ENCODE results near the gene SHCBP1L. TPM values are rescaled to one million over a fixed set of nuclear protein-coding genes. Genes with fewer than 3 reads are reported as not detected.

The SHCBP1L gene
- total RNA-seq, 1 experiment from 2014 or later, result not detected

- Histone ChIP-seq H3K9me3 (no peaks in the 10 kb centered on the region), H3K36me3 (peaks cover 100% of the 10 kb centered on the region)
- no peak for DNase-seq
Observed at GRCh38 chr1:182875889-182876288, 77.1 kb downstream of the SHCBP1L start.

GRCh38 chr1:182872881-182873280 is 80.1 kb downstream of the SHCBP1L start:
- Histone ChIP-seq H3K9me3 (no peaks in the 10 kb centered on the region), H3K27me3 (no peaks in the 10 kb centered on the region), H3K4me3 (no peak overlapping the region), H3K36me3 (peaks cover 100% of the 10 kb centered on the region)
- no peak for DNase-seq

More at GRCh38 chr1:182875889-182876288, 77.1 kb downstream of the SHCBP1L start:
- no peaks in the 10 kb centered on the region for H3K27me3 ChIP-seq
- H3K4me3 ChIP-seq, result no peak overlapping the region

- Histone ChIP-seq H3K4me3 (no peak overlapping the region), H3K27me3 (no peaks in the 10 kb centered on the region), H3K36me3 (peaks cover 100% of the 10 kb centered on the region), H3K9me3 (no peaks in the 10 kb centered on the region)
- no peak for DNase-seq
Observed at GRCh38 chr1:182869241-182869666, 83.7 kb downstream of the SHCBP1L start.

DNA sequence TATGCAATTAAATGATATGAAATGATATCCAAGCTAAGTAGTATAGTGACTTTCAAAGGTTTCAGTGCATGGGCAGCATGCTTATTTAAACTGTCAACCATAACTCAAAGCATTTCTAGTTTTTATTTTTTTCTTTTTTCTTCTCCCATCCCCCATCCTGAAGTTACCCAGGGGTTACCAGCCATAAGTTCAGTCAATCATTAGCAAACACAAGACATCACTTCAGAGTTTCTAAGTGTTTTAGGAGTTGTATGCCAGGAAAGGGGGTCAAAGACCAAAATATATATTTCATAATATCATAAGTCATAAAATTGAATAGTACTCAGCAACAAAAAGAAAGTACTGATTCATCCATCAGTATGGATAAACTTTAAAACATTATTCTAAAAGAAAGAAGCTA is 85.1 kb downstream of the SHCBP1L start:
- no peak for DNase-seq
- Histone ChIP-seq H3K4me3 (no peak overlapping the region), H3K9me3 (no peaks in the 10 kb centered on the region), H3K36me3 (peaks cover 99% of the 10 kb centered on the region), H3K27me3 (no peaks in the 10 kb centered on the region)

- no peak for DNase-seq
- Histone ChIP-seq H3K9me3 (no peaks in the 10 kb centered on the region), H3K36me3 (peaks cover 99% of the 10 kb centered on the region), H3K27me3 (no peaks in the 10 kb centered on the region), H3K4me3 (no peak overlapping the region)
Observed at GRCh38 chr1:182863940-182864339, 89.0 kb downstream of the SHCBP1L start.

- H3K27me3 ChIP-seq, result no peaks in the 10 kb centered on the region
- peaks cover 99% of the 10 kb centered on the region for H3K36me3 ChIP-seq
- DNase-seq, result no peak
- H3K4me3 ChIP-seq, result no peak overlapping the region
- H3K9me3 ChIP-seq, result no peaks in the 10 kb centered on the region
Observed at GRCh38 chr1:182862827-182863226, 90.1 kb downstream of the SHCBP1L start.

DNA sequence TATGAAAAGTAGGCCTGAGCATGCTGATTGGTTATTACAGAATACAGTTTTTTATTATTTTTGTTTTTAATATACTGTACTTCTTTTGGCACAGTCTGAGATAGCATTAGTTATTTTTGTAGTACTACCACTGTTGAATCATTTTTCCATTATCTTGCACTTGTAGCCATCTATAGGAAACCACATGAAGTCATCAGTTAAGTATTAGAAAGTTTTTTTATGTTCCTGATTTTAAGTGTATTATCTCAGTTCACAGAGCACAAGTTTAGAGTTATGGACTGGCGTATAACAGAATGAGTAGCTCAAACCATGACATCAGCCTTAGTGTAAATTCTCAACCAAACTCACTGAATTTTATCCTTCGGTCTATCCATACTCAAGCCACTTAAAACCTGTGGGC is 91.0 kb downstream of the SHCBP1L start:
- H3K4me3 ChIP-seq, result no peak overlapping the region
- peaks cover 99% of the 10 kb centered on the region for H3K36me3 ChIP-seq
- H3K9me3 ChIP-seq, result no peaks in the 10 kb centered on the region
- DNase-seq, result no peak
- no peaks in the 10 kb centered on the region for H3K27me3 ChIP-seq

DNA sequence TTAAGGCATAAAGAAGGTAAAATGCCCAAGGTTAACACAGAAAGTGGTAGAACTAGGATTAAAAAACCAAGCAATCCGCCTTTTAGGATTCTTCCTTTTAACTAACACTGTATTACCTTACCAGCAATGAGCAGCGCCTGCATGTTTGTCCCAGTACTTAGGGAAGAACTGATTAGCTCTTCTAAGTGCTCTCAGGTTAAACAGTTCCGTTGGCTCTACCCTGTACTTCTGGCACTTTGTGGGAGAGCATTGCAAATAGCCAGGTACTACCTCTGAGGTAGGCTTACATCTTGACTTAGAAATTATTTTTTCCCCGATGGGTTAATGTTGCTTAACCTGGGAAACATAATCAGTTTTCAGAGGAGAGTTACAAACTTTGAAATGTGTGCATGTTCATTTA is 92.3 kb downstream of the SHCBP1L start:
- Histone ChIP-seq H3K9me3 (no peaks in the 10 kb centered on the region), H3K36me3 (peaks cover 99% of the 10 kb centered on the region), H3K27me3 (no peaks in the 10 kb centered on the region), H3K4me3 (no peak overlapping the region)
- no peak for DNase-seq

- Histone ChIP-seq H3K4me3 (no peak overlapping the region), H3K36me3 (peaks cover 100% of the 10 kb centered on the region), H3K27me3 (no peaks in the 10 kb centered on the region), H3K9me3 (no peaks in the 10 kb centered on the region)
- DNase-seq, result no peak
Observed at GRCh38 chr1:182857212-182857611, 95.8 kb downstream of the SHCBP1L start.

- Histone ChIP-seq H3K36me3 (peaks cover 100% of the 10 kb centered on the region), H3K27me3 (no peaks in the 10 kb centered on the region), H3K9me3 (no peaks in the 10 kb centered on the region), H3K4me3 (no peak overlapping the region)
- no peak for DNase-seq
Observed at GRCh38 chr1:182855911-182856310, 97.1 kb downstream of the SHCBP1L start.

- H3K36me3 ChIP-seq, result peaks cover 100% of the 10 kb centered on the region
- no peaks in the 10 kb centered on the region for H3K27me3 ChIP-seq
- no peak overlapping the region for H3K4me3 ChIP-seq
- no peak for DNase-seq
- H3K9me3 ChIP-seq, result no peaks in the 10 kb centered on the region
Observed at GRCh38 chr1:182851825-182852224, 101.1 kb downstream of the SHCBP1L start.

DNA sequence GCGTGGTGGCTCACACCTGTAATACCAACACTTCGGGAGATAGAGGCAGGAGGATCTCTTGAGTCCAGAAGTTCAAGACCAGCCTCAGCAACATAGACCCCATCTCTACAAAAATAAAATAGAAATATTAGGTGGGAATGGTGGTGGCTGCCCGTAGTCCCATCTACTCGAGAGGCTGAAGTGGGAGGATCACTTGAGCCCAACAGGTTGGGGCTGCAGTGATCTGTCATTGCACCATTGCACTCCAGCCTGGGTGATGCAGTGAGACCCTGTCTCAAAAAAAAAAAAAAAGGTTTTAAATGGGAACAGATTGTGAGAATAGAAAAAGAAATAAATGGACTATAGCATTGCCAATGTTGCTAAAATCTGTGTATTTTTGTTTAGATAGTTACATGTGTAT is 102.6 kb downstream of the SHCBP1L start:
- H3K36me3 ChIP-seq, result peaks cover 100% of the 10 kb centered on the region
- no peaks in the 10 kb centered on the region for H3K9me3 ChIP-seq
- no peak for DNase-seq
- H3K4me3 ChIP-seq, result no peak overlapping the region
- no peaks in the 10 kb centered on the region for H3K27me3 ChIP-seq

Other genes starting within 250 kb of the SHCBP1L start
- 2.3 and 6.8 TPM in 2 replicates for gene NPL, start 163.4 kb downstream of the SHCBP1L start, total RNA-seq (2014; rRNA removed; shearing (Covaris generic); ENCODE audit: low replicate concordance)
- 241 and 253 TPM in 2 replicates for gene DHX9, start 113.8 kb downstream of the SHCBP1L start, total RNA-seq (2014; rRNA removed; shearing (Covaris generic); ENCODE audit: low replicate concordance)
- gene LAMC1, start 70.3 kb upstream of the SHCBP1L start, total RNA-seq (2014; rRNA removed; shearing (Covaris generic); ENCODE audit: low replicate concordance), result 59.6 and 65.0 TPM in 2 replicates
- gene LAMC2, start 233.1 kb upstream of the SHCBP1L start, total RNA-seq (2014; rRNA removed; shearing (Covaris generic); ENCODE audit: low replicate concordance), result 0.10 and 0.16 TPM in 2 replicates